K562 (cell line): ENCODE results near the gene UBE2M. TPM values are rescaled to one million over a fixed set of nuclear protein-coding genes. Genes with fewer than 3 reads are reported as not detected.

Experiments
- BDP1 ChIP-seq: IDR thresholded peaks from 3 replicates; pipeline ENCODE4 v1.6.1; 2011; ENCODE audit not compliant: insufficient read length, insufficient read depth
- CBFB ChIP-seq: sonication (generic); formaldehyde crosslinking; IDR thresholded peaks from 2 replicates; pipeline ENCODE4 v1.4.0; 2020; ENCODE audit warnings: mild to moderate bottlenecking, missing genetic modification reagents
- CHD2 ChIP-seq: IDR thresholded peaks from 2 replicates; pipeline ENCODE4 v1.6.1; 2011; ENCODE audit warnings: low read depth, low read length
- ETV5 ChIP-seq: sonication (generic); formaldehyde crosslinking; IDR thresholded peaks from 2 replicates; pipeline ENCODE4 v1.4.0; 2020; ENCODE audit warnings: low read depth, mild to moderate bottlenecking, missing genetic modification reagents
- GABPA ChIP-seq: fragments of 200-800 bp; sonication (Bioruptor generic); conservative IDR thresholded peaks from 2 replicates; pipeline ENCODE4 v1.6.1; 2016; ENCODE audit warnings: low read depth, missing genetic modification characterization, missing compliant biosample characterization
- MAFF ChIP-seq: IDR thresholded peaks from 2 replicates; pipeline ENCODE4 v1.6.1; 2012; ENCODE audit warnings: low read length, improper control_type of control experiment
- MCM5 ChIP-seq: fragments of 450-650 bp; IDR thresholded peaks from 2 replicates; pipeline ENCODE4 v1.6.1; 2016; ENCODE audit warnings: low read depth
- PKNOX1 ChIP-seq: fragments of 450-650 bp; IDR thresholded peaks from 2 replicates; pipeline ENCODE4 v1.6.1; 2016
- PRDM10 ChIP-seq: fragments of 450-650 bp; IDR thresholded peaks from 2 replicates; pipeline ENCODE4 v1.6.1; 2018; ENCODE audit not compliant: partially characterized antibody
- RNF2 ChIP-seq: sonication (generic); IDR thresholded peaks from 2 replicates; pipeline ENCODE4 v1.6.1; 2016
- SMARCC2 ChIP-seq: fragments of 450-650 bp; IDR thresholded peaks from 2 replicates; pipeline ENCODE4 v1.6.1; 2017; ENCODE audit warnings: antibody characterized with exemption, moderate library complexity, mild to moderate bottlenecking, low read depth
- U2AF2 ChIP-seq: fragments of 200-400 bp; formaldehyde crosslinking; optimal IDR thresholded peaks from 2 replicates; pipeline ENCODE3; 2017; ENCODE audit warnings: low read depth, mild to moderate bottlenecking, low read length
- XRCC5 ChIP-seq: fragments of 200-400 bp; formaldehyde crosslinking; IDR thresholded peaks from 2 replicates; pipeline ENCODE4 v1.6.1; 2017; ENCODE audit warnings: low read depth, mild to moderate bottlenecking, low read length
- ZFP91 ChIP-seq: sonication (generic); formaldehyde crosslinking; IDR thresholded peaks from 2 replicates; pipeline ENCODE4 v1.8.0; 2022; ENCODE audit warnings: mild to moderate bottlenecking, missing genetic modification reagents
- ZNF197 ChIP-seq: fragments of 200-800 bp; sonication (Bioruptor generic); IDR thresholded peaks from 2 replicates; pipeline ENCODE4 v1.6.1; 2016; ENCODE audit warnings: low read depth, missing genetic modification characterization, missing compliant biosample characterization
- ZNF586 ChIP-seq: fragments of 450-650 bp; formaldehyde crosslinking; conservative IDR thresholded peaks from 2 replicates; pipeline ENCODE4 v1.4.0; 2020; ENCODE audit warnings: mild to moderate bottlenecking, moderate library complexity
- polyA plus RNA-seq, 8 experiments: library from polyadenylated mRNA; depleted of rRNA in 4 of 8; stranded (reverse) in 5 of 8; unstranded in 3 of 8; fragments of >200 nt; fragmentation: Nextera tagmentation in 2 of 8; fragmentation: Illumina TruSeq in 1 of 8; extraction: Ambion mirVana in 2 of 8; extraction: Trizol in 1 of 8; gene quantifications; 2 replicates each; pipeline versions ENCODE4 v1.2.1 to v1.2.3, GENCODE V29; 2011 to 2014; ENCODE audit warnings: inconsistent platforms in 1 of 8, missing spikeins in 1 of 8
- total RNA-seq, 7 experiments: library from RNA; depleted of rRNA in 6 of 7; stranded (reverse); fragments of >200 nt in 6 of 7; fragmentation: Illumina TruSeq in 2 of 7; extraction: Trizol in 2 of 7; gene quantifications; 2 replicates each; pipeline versions ENCODE4 v1.2.1 to v1.2.3, GENCODE V29; 2011 to 2021; ENCODE audit warnings: low replicate concordance in 1 of 7
- TF ChIP-seq, protein P1 (sequence below): sonication (generic); formaldehyde crosslinking; IDR thresholded peaks from 2 replicates; pipeline ENCODE4 v1.8.0; 2022; ENCODE audit warnings: mild to moderate bottlenecking, missing genetic modification reagents
- TF ChIP-seq, protein P2 (sequence below): fragments of 250-450 bp; sonication (Bioruptor Pico); IDR thresholded peaks from 2 replicates; pipeline ENCODE4 v1.5.0; 2022; ENCODE audit warnings: mild to moderate bottlenecking

The UBE2M gene
- total and polyA plus RNA-seq, 9 of the 15 experiments (the other 6 are each of a cell fraction or from before 2014, with no cell fraction given), result 0.92 to 163 (median 85.7) TPM

DNA sequence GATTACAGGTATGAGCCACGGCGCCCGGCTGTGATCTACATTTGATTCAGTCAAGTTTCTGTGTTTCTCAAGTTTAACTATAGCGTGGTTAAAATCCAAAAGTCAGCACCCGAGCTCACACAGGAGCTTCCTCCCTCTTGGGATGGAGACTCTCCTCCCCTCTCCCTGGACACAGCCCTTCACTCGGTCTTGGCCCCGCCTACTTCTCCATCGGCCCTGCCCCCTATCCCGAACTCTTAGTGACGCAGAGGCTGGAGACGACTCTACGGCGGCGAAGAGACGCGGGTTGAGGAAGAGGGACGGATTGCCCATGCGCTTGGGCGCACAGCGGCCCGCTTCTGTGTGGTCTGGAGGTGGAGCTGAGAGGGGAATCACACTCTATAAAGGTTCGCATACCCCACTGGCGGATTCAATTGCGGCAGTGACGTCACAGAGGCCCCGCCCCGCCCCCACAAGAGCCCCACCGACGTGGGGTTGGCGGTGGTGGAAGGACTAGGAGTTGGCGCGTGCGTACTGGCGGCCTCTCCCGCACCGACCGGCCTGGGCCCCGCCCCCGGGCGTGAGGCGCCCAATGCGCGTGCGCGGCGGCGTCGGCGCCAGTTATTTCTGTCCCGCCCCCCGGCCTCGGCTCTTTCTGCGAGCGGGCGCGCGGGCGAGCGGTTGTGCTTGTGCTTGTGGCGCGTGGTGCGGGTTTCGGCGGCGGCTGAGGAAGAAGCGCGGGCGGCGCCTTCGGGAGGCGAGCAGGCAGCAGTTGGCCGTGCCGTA is 14.4 kb downstream of the UBE2M start, which contains the start of gene TRIM28 (continued):
- TF ChIP-seq PKNOX1, result peak; percentile 49; the same call in 1 of the 2 replicates
- TF ChIP-seq, protein P1, sequence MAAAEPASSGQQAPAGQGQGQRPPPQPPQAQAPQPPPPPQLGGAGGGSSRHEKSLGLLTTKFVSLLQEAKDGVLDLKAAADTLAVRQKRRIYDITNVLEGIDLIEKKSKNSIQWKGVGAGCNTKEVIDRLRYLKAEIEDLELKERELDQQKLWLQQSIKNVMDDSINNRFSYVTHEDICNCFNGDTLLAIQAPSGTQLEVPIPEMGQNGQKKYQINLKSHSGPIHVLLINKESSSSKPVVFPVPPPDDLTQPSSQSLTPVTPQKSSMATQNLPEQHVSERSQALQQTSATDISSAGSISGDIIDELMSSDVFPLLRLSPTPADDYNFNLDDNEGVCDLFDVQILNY (CRISPR knock-in tag), result no peak
- TF ChIP-seq XRCC5, result no peak
- TF ChIP-seq CBFB (CRISPR knock-in tag), result no peak
- 0 out of 2 replicates have a peak, but pooled peaks have one; percentile 33 for TF ChIP-seq ETV5 (CRISPR knock-in tag)
- TF ChIP-seq ZFP91 (CRISPR knock-in tag), result no peak
- TF ChIP-seq ZNF197 (CRISPR knock-in tag), result no peak
- no peak for TF ChIP-seq BDP1
- no peak for TF ChIP-seq MCM5
- TF ChIP-seq GABPA (tag), result peak; percentile 64
- TF ChIP-seq RNF2, result 0 out of 2 replicates have a peak, but pooled peaks have one; percentile 52
- TF ChIP-seq U2AF2, result no peak
- no peak for TF ChIP-seq MAFF
- TF ChIP-seq PRDM10, result peak; percentile 62
- TF ChIP-seq SMARCC2, result no peak
- TF ChIP-seq, protein P2, sequence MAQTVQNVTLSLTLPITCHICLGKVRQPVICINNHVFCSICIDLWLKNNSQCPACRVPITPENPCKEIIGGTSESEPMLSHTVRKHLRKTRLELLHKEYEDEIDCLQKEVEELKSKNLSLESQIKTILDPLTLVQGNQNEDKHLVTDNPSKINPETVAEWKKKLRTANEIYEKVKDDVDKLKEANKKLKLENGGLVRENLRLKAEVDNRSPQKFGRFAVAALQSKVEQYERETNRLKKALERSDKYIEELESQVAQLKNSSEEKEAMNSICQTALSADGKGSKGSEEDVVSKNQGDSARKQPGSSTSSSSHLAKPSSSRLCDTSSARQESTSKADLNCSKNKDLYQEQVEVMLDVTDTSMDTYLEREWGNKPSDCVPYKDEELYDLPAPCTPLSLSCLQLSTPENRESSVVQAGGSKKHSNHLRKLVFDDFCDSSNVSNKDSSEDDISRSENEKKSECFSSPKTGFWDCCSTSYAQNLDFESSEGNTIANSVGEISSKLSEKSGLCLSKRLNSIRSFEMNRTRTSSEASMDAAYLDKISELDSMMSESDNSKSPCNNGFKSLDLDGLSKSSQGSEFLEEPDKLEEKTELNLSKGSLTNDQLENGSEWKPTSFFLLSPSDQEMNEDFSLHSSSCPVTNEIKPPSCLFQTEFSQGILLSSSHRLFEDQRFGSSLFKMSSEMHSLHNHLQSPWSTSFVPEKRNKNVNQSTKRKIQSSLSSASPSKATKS, result no peak
- no peak for TF ChIP-seq ZNF586 (CRISPR knock-in tag)
- TF ChIP-seq CHD2, result peak; percentile 26; the same call in 1 of the 2 replicates
